Effector CD8-positive, alpha-beta T cell (primary cell): Measurements from ENCODE around the gene GOSR1.
"Not testable (repeated sequence)": the region's sequence is repeated elsewhere in the genome, so short reads cannot be mapped to it uniquely, and the experiment has no call there.

Experiments used
- DNase-seq: peaks from one replicate; lab custom pipeline; 2025; lab: John Stamatoyannopoulos, UW
- total RNA-seq, 4 experiments: gene quantifications; one replicate each; lab custom pipeline; 2026; lab: John Stamatoyannopoulos, UW

GOSR1 gene
- total RNA-seq, result 60.6 to 82.5 (median 65.8) reads per million in 4 experiments

- DNase-seq, result peak; percentile 86
These were observed at the start of gene GOSR1 for GRCh38 chr17:30477083-30477773. GOSR1 (plus strand) TSS chr17:30477408; CDS start chr17:30477434, 26 bp downstream.

- DNase-seq, result no peak
These were observed 49.6 kb upstream of the GOSR1 start for GRCh38 chr17:30427611-30428010.

GRCh38 chr17:30429155-30429554, 48.1 kb upstream of the GOSR1 start:
- no peak for DNase-seq

GRCh38 chr17:30433514-30433913, 43.7 kb upstream of the GOSR1 start:
- no peak for DNase-seq

- DNase-seq, result no peak
These were observed 40.5 kb upstream of the GOSR1 start for GRCh38 chr17:30436729-30437128.

GRCh38 chr17:30443721-30444120, 33.5 kb upstream of the GOSR1 start:
- no peak for DNase-seq

GRCh38 chr17:30446640-30447039, 30.6 kb upstream of the GOSR1 start:
- DNase-seq, result not testable (repeated sequence)

GRCh38 chr17:30449480-30449879, 27.7 kb upstream of the GOSR1 start:
- DNase-seq, result no peak

- no peak for DNase-seq
These were observed 26.8 kb upstream of the GOSR1 start for GRCh38 chr17:30450125-30451027.

- DNase-seq, result no peak
These were observed 22.6 kb upstream of the GOSR1 start for GRCh38 chr17:30454635-30455034.

- no peak for DNase-seq
These were observed 18.8 kb upstream of the GOSR1 start for GRCh38 chr17:30458371-30458770.

GRCh38 chr17:30458797-30459413, 18.3 kb upstream of the GOSR1 start:
- not testable (repeated sequence) for DNase-seq

GRCh38 chr17:30468465-30468864, 8.7 kb upstream of the GOSR1 start:
- DNase-seq, result no peak

- no peak for DNase-seq
These were observed 4.8 kb upstream of the GOSR1 start for GRCh38 chr17:30472238-30472890.

- DNase-seq, result no peak
These were observed 2.0 kb upstream of the GOSR1 start for GRCh38 chr17:30475206-30475605.

GRCh38 chr17:30476726-30477082, 504 bp upstream of the GOSR1 start:
- no peak for DNase-seq

- DNase-seq, result peak; percentile 26
These were observed 537 bp downstream of the GOSR1 start for GRCh38 chr17:30477774-30478115.

- no peak for DNase-seq
These were observed 5.3 kb downstream of the GOSR1 start for GRCh38 chr17:30482555-30482954.

GRCh38 chr17:30483159-30483558, 6.0 kb downstream of the GOSR1 start:
- DNase-seq, result no peak

GRCh38 chr17:30493780-30494179, 16.6 kb downstream of the GOSR1 start:
- no peak for DNase-seq

- no peak for DNase-seq
These were observed 18.4 kb downstream of the GOSR1 start for GRCh38 chr17:30495586-30495985.

GRCh38 chr17:30503558-30503957, 26.4 kb downstream of the GOSR1 start:
- DNase-seq, result no peak
